ENCODE data around the gene KIF3A. TPM values are rescaled to one million over a fixed set of nuclear protein-coding genes. Genes with fewer than 3 reads are reported as not detected.

Gene KIF3A
- total and polyA plus RNA-seq, 2 of the 8 experiments (the other 6 are each of a cell fraction or from before 2014, with no cell fraction given): 3.1 to 13.1 TPM

GRCh38 chr5:132752581-132753125, 15.3 kb upstream of the KIF3A start:
- FAIRE-seq: no peak
- H2BK120ac ChIP-seq (replicated peaks; ENCODE audit: low read depth, low read length): no peak overlapping the region
- H3K27me3 ChIP-seq (replicated peaks in 1 of 4; ENCODE audit: control insufficient read depth in 3 of 4, extremely low read depth in 1 of 4, insufficient read depth in 3 of 4, low read length in 3 of 4): peaks cover 14 to 27% (median 22%) of the 10 kb centered on the region in 4 experiments
- peaks cover 0 to 2% of the 10 kb centered on the region in 2 experiments for H4K20me1 ChIP-seq (replicated peaks in 1 of 2; ENCODE audit: control insufficient read depth in 1 of 2, insufficient read depth in 2 of 2, low read length in 2 of 2)
- no peak overlapping the region for H2BK15ac ChIP-seq (ENCODE audit: low read length)
- H2BK12ac ChIP-seq (ENCODE audit: low read depth, low read length): no peak overlapping the region
- H2AFZ ChIP-seq (ENCODE audit: low read length): no peak overlapping the region
- peaks cover 3% of the 10 kb centered on the region; the same call in 1 of the 2 replicates for H3K23me2 ChIP-seq (ENCODE audit: low read depth, low read length)
- no peak overlapping the region for H3K27ac ChIP-seq (ENCODE audit: low read depth, low read length)
- TF ChIP-seq ASH2L (IDR thresholded peaks at IDR 0.05; ENCODE audit: low read length): no peak
- TF ChIP-seq CHD2 (IDR thresholded peaks at IDR 0.05; ENCODE audit: low read length): no peak
- no peak for TF ChIP-seq RXRA (IDR thresholded peaks at IDR 0.05; ENCODE audit: insufficient read depth, low read depth, low read length)
- TF ChIP-seq BACH1 (IDR thresholded peaks at IDR 0.05; ENCODE audit: low read length): no peak
- no peak for TF ChIP-seq ATF2 (IDR thresholded peaks at IDR 0.05; ENCODE audit: low read length)
- TF ChIP-seq EZH2 (IDR thresholded peaks at IDR 0.05; ENCODE audit: low read depth, low read length, severe bottlenecking): no peak
- no peak for TF ChIP-seq RFX5 (IDR thresholded peaks at IDR 0.05; ENCODE audit: borderline replicate concordance, low read depth, low read length)
- TF ChIP-seq EGR1 (IDR thresholded peaks at IDR 0.05; ENCODE audit: borderline replicate concordance, low read depth, low read length): no peak
- no peak for TF ChIP-seq E2F6 (IDR thresholded peaks at IDR 0.05)
- TF ChIP-seq HDAC6 (IDR thresholded peaks at IDR 0.05; ENCODE audit: low read depth, low read length): no peak
- TF ChIP-seq ZNF274 (IDR thresholded peaks at IDR 0.05; ENCODE audit: borderline replicate concordance, extremely low read depth, low read length): no peak
- H3K4me2 ChIP-seq (ENCODE audit: insufficient read depth in 1 of 2, low read depth in 2 of 2, low read length in 2 of 2): no peak overlapping the region
- no peaks in the 10 kb centered on the region for H3K9me3 ChIP-seq (ENCODE audit: insufficient read depth in 2 of 2, low read depth in 1 of 2, low read length in 1 of 2)
- no peak overlapping the region for H3K4ac ChIP-seq (replicated peaks; ENCODE audit: insufficient read length, low read depth, low read length)
- ChIA-PET CTCF (ENCODE audit: partially characterized antibody) (interaction anchor here (0.6 to 18.2 kb wide), 11 partner anchors 8 to 203 kb away, joined by 3 to 322 read pairs (median 8); partner anchors contain the start of gene SHROOM1), POLR2A (ENCODE audit: partially characterized antibody) (interaction anchor here (0.9 kb wide), 1 partner anchor 9 kb away, joined by 3 read pairs; no protein-coding TSS in a partner anchor)
- peaks cover 0 to under 1% (median 0%) of the 10 kb centered on the region in 4 experiments; a peak in 1 of 8 replicates for H3K36me3 ChIP-seq (ENCODE audit: control insufficient read depth in 2 of 4, insufficient read depth in 4 of 4, low read length in 3 of 4)
- no peaks in the 10 kb centered on the region for H3K79me2 ChIP-seq (ENCODE audit: control insufficient read depth in 1 of 2, insufficient read depth in 2 of 2, low read length in 2 of 2)
- H2BK5ac ChIP-seq (ENCODE audit: low read depth, low read length): no peak overlapping the region
- no peak overlapping the region for H3K4me3 ChIP-seq (ENCODE audit: extremely low read depth in 1 of 4, insufficient read depth in 2 of 4, low read depth in 3 of 4, low read length in 4 of 4)
- 100% methylated on average over 1 of the region's 1 CpG; no CpG with 5 or more reads in 1 of the 2 experiments for WGBS, 2 experiments (ENCODE audit: extremely low coverage in 1 of 2, insufficient coverage in 1 of 2, insufficient read length in 1 of 2, insufficient replicate concordance in 2 of 2, low coverage in 1 of 2, low lambda C conversion rate in 2 of 2, missing lambda C conversion rate in 1 of 2)
- no peak overlapping the region for H4K91ac ChIP-seq (replicated peaks; ENCODE audit: insufficient read length, low read length)
- no peak for DNase-seq (ENCODE audit: low read depth in 1 of 2, low spot score in 2 of 2)
- peaks cover 0 to 9% (median 3%) of the 10 kb centered on the region in 4 experiments; a peak in 4 of 7 replicates for H3K4me1 ChIP-seq (replicated peaks in 1 of 4; ENCODE audit: control insufficient read depth in 3 of 4, insufficient read depth in 4 of 4, low read length in 3 of 4)
- H4K8ac ChIP-seq (ENCODE audit: extremely low read depth, insufficient read depth, low read length): no peak overlapping the region
- no peaks in the 10 kb centered on the region for H3K79me1 ChIP-seq (ENCODE audit: low read depth, low read length)
- no peak overlapping the region for H3K9ac ChIP-seq (replicated peaks in 1 of 4; ENCODE audit: extremely low read depth in 1 of 4, low read depth in 3 of 4, low read length in 3 of 4)
- H3K23ac ChIP-seq (ENCODE audit: insufficient read length): no peak overlapping the region
- no peak overlapping the region for H3K14ac ChIP-seq (ENCODE audit: insufficient read length)
- H3K18ac ChIP-seq (ENCODE audit: extremely low read depth, low read length): no peak overlapping the region
- H2AK5ac ChIP-seq (ENCODE audit: low read depth, low read length): no peak overlapping the region
- no peak overlapping the region for H3K56ac ChIP-seq (replicated peaks; ENCODE audit: insufficient read length, low read depth, low read length)
- no peak overlapping the region for H2BK20ac ChIP-seq (ENCODE audit: low read length)
- H4K5ac ChIP-seq (ENCODE audit: insufficient read length, low read depth, low read length): no peak overlapping the region
